GM18909 (cell line): Measurements from ENCODE around the gene NBAS.

ENCODE experiments used
- ATAC-seq: cut with Tn5 transposase; IDR thresholded peaks from one replicate; pipeline ENCODE4 v1.9.1; 2021; ENCODE audit warnings: mild to moderate bottlenecking; ENCODE audit not compliant: unreplicated experiment, poor library complexity

Gene NBAS

GRCh38 chr2:15159751-15160177 lies 401.4 kb downstream of the NBAS start:
- ATAC-seq: peak; percentile 42

GRCh38 chr2:15159206-15159605 lies 401.9 kb downstream of the NBAS start:
- ATAC-seq: no peak

GRCh38 chr2:15158532-15158931 lies 402.6 kb downstream of the NBAS start:
- no peak for ATAC-seq

DNA sequence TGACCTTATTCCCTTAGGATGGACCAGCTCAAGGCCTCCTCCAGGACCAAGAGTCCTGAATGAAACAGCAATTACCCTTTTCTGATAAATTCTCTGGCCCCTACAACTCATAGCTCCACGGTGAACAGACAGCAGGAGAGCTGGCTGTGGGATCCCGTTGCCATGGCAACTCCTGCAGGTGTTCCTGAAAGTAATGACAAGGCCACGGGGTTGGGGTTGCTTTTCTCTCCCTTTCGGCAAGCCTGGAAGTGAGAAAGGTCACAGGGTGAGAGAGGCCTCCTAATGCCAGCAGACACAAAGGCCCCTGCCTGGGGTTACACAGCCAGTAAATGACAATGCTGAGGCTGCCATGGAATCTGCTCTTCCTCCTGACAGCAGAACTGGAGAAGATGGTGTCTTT lies 403.0 kb downstream of the NBAS start:
- ATAC-seq: no peak

GRCh38 chr2:15155959-15156574 lies 405.1 kb downstream of the NBAS start:
- no peak for ATAC-seq

DNA sequence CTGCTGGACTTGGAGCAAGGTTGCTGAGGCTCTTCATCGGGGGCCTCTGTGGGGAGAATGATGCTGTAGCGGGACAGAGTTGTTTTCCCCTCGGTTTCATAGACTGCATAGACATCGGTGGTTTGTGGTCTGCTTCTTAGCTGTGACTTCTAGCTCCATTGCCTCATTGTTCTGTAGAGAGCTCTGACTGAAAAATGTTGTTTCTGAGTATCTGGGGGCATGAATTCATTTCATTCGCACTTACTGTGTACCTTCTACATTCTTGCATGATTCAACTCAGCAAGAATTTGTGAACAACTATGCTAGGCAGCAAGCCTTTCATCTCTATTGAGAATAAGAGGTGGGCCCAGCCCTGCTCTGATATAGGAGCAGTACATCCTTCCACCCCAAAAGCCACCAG lies 406.8 kb downstream of the NBAS start:
- no peak for ATAC-seq

DNA sequence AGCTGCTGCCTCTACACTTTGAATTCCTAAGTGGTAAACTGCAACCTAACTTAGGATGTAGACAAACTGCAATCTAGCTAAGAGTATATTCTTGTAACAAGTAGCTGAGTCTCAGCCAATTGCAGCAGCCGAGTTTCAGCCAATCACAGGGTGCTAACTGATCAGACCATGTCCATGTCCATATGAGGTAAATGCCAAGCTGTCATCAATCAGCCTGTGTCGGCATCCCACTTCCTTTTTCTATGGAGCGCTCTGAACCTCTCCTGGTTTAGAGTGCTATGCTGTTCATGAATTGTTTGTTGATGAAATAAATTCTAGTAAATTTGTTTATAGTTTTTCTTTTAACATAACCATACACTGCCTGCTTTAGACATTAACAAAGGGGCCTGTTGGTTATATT lies 408.8 kb downstream of the NBAS start:
- ATAC-seq: no peak

- no peak for ATAC-seq
These were observed 412.1 kb downstream of the NBAS start for GRCh38 chr2:15149063-15149462.

DNA sequence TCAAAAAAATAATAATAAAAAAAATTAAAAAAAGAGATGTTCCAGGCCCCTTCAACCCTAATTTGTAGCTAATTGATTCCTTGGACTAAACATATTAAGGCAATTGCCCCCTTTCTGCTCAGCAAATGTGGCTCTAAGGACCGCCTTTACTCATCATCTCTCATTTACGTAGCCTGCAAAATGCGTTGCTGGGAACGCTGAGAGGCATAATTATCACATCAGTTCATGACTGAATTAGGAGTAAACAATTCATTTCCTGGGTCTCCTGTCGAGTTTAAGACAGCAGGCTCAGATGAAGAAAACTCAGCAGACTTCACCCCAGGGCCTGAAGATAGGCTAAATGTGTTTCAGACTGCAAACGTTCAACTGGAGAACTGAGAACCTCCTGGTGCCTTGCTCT lies 413.5 kb downstream of the NBAS start:
- ATAC-seq: no peak

DNA sequence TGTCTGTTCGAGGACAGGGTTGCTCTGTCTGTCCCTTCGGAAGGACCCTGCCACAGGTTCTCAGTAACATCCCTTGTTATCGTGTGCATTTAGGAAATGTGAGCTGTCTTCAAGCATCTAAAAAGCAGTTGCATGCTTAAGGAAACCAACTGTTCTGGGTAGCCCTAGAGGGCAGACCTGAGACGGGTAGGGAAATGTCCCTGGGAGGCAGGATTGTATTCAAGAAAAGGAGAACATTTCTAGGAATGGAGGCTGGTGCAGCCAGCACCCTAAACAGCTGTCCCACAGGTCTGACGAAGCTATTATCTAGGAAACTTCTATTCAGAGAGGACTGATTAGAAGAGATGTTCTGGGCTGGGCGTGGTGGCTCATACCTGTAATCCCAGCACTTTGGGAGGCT lies 414.2 kb downstream of the NBAS start:
- no peak for ATAC-seq

DNA sequence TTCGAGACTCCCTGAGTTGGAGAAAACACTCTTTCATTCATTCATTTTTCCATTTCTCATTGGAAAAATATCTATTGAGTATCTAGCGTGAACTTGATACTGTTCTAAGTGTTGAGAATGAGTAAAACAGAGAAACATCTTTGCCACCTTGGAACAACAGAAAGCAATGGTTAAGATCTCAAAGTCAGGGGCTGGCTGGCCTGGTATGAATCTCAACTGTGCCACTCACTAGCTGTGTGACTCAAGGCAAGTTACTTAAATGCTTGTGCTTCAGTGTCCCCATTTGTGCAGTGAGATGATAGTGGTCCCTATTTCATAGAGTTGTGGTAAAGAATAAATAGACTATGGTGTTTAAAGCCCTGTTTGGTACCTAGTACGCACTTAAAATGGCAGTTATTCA lies 415.2 kb downstream of the NBAS start:
- no peak for ATAC-seq

- ATAC-seq: no peak
These were observed 415.9 kb downstream of the NBAS start for GRCh38 chr2:15145046-15145817.

GRCh38 chr2:15142069-15142689 lies 419.0 kb downstream of the NBAS start:
- peak; percentile 100 for ATAC-seq

- no peak for ATAC-seq
These were observed 419.9 kb downstream of the NBAS start for GRCh38 chr2:15141211-15141610.

- no peak for ATAC-seq
These were observed 424.5 kb downstream of the NBAS start for GRCh38 chr2:15136639-15137038.

DNA sequence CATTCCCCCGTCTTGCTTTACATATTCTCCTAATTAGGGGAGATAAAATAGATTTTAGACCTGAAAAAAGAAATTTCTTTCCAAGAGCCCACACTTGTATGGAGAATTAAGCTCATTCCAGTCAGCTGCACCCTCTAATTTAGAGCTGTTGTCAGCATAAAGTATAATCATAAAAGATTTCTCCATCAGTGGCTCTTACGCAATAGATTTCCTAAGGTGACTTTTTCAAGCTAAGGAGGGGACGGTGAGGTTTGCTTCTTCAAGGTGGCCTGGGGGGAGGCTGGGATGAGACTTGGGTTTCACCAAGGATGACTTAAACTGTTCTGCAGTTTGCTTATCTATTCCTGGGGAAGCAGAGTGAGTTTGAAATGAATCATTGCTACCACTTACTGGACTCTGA lies 426.2 kb downstream of the NBAS start:
- ATAC-seq: no peak

- ATAC-seq: no peak
These were observed 427.7 kb downstream of the NBAS start for GRCh38 chr2:15133461-15133860.

GRCh38 chr2:15128846-15129245 lies 432.3 kb downstream of the NBAS start:
- no peak for ATAC-seq

- ATAC-seq: no peak
These were observed 433.3 kb downstream of the NBAS start for GRCh38 chr2:15127876-15128275.

DNA sequence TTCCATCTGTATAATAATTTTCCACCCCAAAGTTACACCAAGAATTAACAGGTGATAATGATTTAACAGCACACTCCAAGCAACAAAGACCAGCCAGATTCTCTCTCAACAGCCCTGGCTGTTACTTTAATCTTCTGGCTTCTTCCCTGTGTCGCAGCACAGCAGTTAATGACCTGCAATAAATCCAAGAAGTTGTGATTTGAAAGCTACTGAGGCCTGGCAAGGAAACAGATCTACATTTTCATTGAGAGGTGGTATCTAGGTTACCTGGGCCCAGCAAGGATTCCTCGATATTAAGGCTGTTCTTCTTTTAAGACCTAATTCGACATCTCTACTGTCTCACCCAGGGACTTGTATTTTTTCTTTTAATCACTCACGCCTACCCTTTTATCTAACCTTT lies 433.8 kb downstream of the NBAS start:
- ATAC-seq: no peak

DNA sequence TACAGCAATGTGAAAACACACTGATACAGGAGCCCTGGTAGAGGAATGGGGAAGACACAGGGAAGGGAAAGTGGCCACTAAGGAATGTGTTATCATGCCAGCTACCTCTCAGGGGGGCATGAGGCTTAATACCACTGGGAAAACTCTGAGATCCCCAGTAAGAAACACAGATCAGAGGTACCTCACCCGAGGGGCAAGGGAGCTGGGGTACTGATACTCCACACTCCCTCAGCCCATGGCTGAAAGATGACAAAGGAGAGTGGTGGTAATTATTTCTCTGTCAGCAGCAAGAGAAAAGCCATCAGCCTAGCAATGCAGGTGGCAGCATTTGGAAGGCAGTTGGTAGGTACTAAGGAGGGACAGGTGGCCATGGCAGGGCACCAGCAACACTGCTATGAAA lies 434.8 kb downstream of the NBAS start:
- ATAC-seq: no peak

DNA sequence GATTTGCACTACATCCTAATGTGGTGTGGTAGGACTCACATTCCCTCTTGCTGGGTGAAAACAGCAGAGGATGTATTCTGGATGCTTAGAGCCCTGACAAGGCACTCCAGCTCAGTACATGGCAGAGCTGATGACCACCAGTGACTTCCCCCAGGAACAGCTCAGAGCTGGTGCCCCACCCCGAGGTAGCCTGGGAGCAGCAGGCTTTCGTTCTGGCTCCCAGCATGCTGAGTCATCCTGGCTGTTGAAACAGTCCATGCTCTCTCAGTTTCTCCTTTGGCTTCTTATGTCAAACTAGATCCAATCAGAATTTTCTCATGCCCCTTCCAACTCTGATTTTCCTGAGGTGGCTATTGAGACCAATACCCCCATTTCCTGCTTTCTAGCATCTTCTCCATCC lies 438.2 kb downstream of the NBAS start:
- no peak for ATAC-seq
